Peyer's patch (tissue), 4 donors: ENCODE data around the gene FARP1.

Source experiments
- CTCF ChIP-seq, 6 experiments: fragments of 450-650 bp in 4 of 6; fragments of 200-600 bp in 2 of 6; sonication (generic) in 1 of 6; IDR thresholded peaks; one replicate each; pipeline ENCODE4 v1.5.1; 2017 to 2019; ENCODE audit warnings: antibody characterized with exemption in 6 of 6, mild to moderate bottlenecking in 3 of 6, moderate library complexity in 1 of 6
- POLR2A ChIP-seq, 2 donors: fragments of 450-650 bp; IDR thresholded peaks; one replicate each; pipeline ENCODE4 v1.5.1; 2017; ENCODE audit warnings: antibody characterized with exemption in 2 of 2, mild to moderate bottlenecking in 2 of 2, moderate library complexity in 2 of 2

GRCh38 chr13:98335721-98336120 is 192.8 kb downstream of the FARP1 start:
- TF ChIP-seq POLR2A (IDR thresholded peaks at IDR 0.05), result no peak
- TF ChIP-seq CTCF (IDR thresholded peaks at IDR 0.05), result no peak
